ENCODE data around the gene SFXN1.

- TF ChIP-seq EZH2phosphoT487 (IDR thresholded peaks at IDR 0.05; ENCODE audit: insufficient read depth, low read depth): no peak
- no peak for TF ChIP-seq EZH2 (IDR thresholded peaks at IDR 0.05; ENCODE audit: insufficient read depth, poor library complexity, severe bottlenecking)
Measured at GRCh38 chr5:175478384-175479124, at the start of gene SFXN1.
